SK-N-MC (cell line): ENCODE measurements around the gene SLC4A3.
"Not testable (repeated sequence)": the region's sequence is repeated elsewhere in the genome, so short reads cannot be mapped to it uniquely, and the experiment has no call there.

Source experiments
- DNase-seq: peaks from one replicate; pipeline ENCODE4 v3.0.0-alpha.2; 2011; ENCODE audit warnings: low read depth, low spot score
- H3K27ac ChIP-seq: fragments of 200-600 bp; sonication (generic); 2 replicates; pipeline ENCODE4 v1.5.1; 2016; ENCODE audit warnings: mixed run types
- H3K36me3 ChIP-seq: fragments of 200-600 bp; sonication (generic); 2 replicates; pipeline ENCODE4 v1.6.1; 2017; ENCODE audit warnings: antibody characterized with exemption, low read length, mixed read lengths; ENCODE audit not compliant: insufficient read depth
- H3K4me3 ChIP-seq: fragments of 200-600 bp; sonication (generic); 2 replicates; pipeline ENCODE4 v1.5.1; 2016
- H3K9ac ChIP-seq: fragments of 200-600 bp; sonication (generic); 2 replicates; pipeline ENCODE4 v1.8.0; 2017; ENCODE audit warnings: mixed run types, mixed read lengths; ENCODE audit not compliant: insufficient read length
- H3K9me3 ChIP-seq: fragments of 200-600 bp; sonication (generic); 2 replicates; pipeline ENCODE4 v1.6.1; 2017; ENCODE audit warnings: low read depth, mild to moderate bottlenecking, antibody characterized with exemption, low read length, moderate library complexity, mixed read lengths
- EZH2 ChIP-seq: fragments of 200-600 bp; sonication (generic); IDR thresholded peaks from one replicate; pipeline ENCODE4 v1.6.1; 2017; ENCODE audit warnings: antibody characterized with exemption
- FOXP2 ChIP-seq: optimal IDR thresholded peaks from 2 replicates; pipeline ENCODE3; 2011; ENCODE audit warnings: mild to moderate bottlenecking, moderate library complexity; ENCODE audit not compliant: insufficient read depth; ENCODE audit errors: extremely low read length, control extremely low read depth
- POLR2AphosphoS5 ChIP-seq: IDR thresholded peaks from 2 replicates; pipeline ENCODE4 v1.6.1; 2012; ENCODE audit warnings: mild to moderate bottlenecking, low read depth, low read length, borderline replicate concordance

The SLC4A3 gene

GRCh38 chr2:219644801-219645480 is 17.5 kb downstream of the SLC4A3 start:
- no peaks in the 10 kb centered on the region for H3K9me3 ChIP-seq
- no peak for DNase-seq
- H3K36me3 ChIP-seq: no peaks in the 10 kb centered on the region
- TF ChIP-seq FOXP2: no peak
- TF ChIP-seq EZH2: no peak
- TF ChIP-seq POLR2AphosphoS5: no peak
- H3K9ac ChIP-seq: no peak overlapping the region
- no peak overlapping the region for H3K4me3 ChIP-seq
- H3K27ac ChIP-seq: no peak overlapping the region

GRCh38 chr2:219645631-219646527 is 18.4 kb downstream of the SLC4A3 start:
- TF ChIP-seq FOXP2 (no peak), POLR2AphosphoS5 (no peak), EZH2 (no peak)
- Histone ChIP-seq H3K4me3 (no peak overlapping the region), H3K9ac (no peak overlapping the region), H3K36me3 (no peaks in the 10 kb centered on the region), H3K9me3 (no peaks in the 10 kb centered on the region), H3K27ac (peak overlapping the region; percentile 22; the same call in 1 of the 2 replicates)
- no peak for DNase-seq

GRCh38 chr2:219648176-219648575 is 20.7 kb downstream of the SLC4A3 start:
- Histone ChIP-seq H3K27ac (no peak overlapping the region), H3K4me3 (no peak overlapping the region), H3K36me3 (no peaks in the 10 kb centered on the region), H3K9ac (no peak overlapping the region), H3K9me3 (no peaks in the 10 kb centered on the region)
- no peak for DNase-seq
- TF ChIP-seq EZH2 (no peak), FOXP2 (no peak), POLR2AphosphoS5 (no peak)

GRCh38 chr2:219648963-219649362 is 21.5 kb downstream of the SLC4A3 start:
- DNase-seq: no peak
- no peak for TF ChIP-seq POLR2AphosphoS5
- no peak for TF ChIP-seq EZH2
- no peak for TF ChIP-seq FOXP2
- Histone ChIP-seq H3K27ac (no peak overlapping the region), H3K9me3 (no peaks in the 10 kb centered on the region), H3K9ac (no peak overlapping the region), H3K4me3 (no peak overlapping the region), H3K36me3 (no peaks in the 10 kb centered on the region)

GRCh38 chr2:219650426-219651248 is 23.2 kb downstream of the SLC4A3 start:
- H3K4me3 ChIP-seq: no peak overlapping the region
- H3K9me3 ChIP-seq: no peaks in the 10 kb centered on the region
- no peaks in the 10 kb centered on the region for H3K36me3 ChIP-seq
- no peak for DNase-seq
- H3K9ac ChIP-seq: no peak overlapping the region
- H3K27ac ChIP-seq: no peak overlapping the region
- TF ChIP-seq EZH2 (no peak), POLR2AphosphoS5 (no peak), FOXP2 (no peak)

- H3K4me3 ChIP-seq, H3K9me3 ChIP-seq, H3K9ac ChIP-seq, H3K27ac ChIP-seq, H3K36me3 ChIP-seq, DNase-seq: not testable (repeated sequence)
These were observed 24.2 kb downstream of the SLC4A3 start for GRCh38 chr2:219651656-219652055.

- no peak overlapping the region for H3K4me3 ChIP-seq
- no peak for TF ChIP-seq EZH2
- no peak for TF ChIP-seq FOXP2
- no peak for TF ChIP-seq POLR2AphosphoS5
- H3K9me3 ChIP-seq: no peaks in the 10 kb centered on the region; the same call in 1 of the 2 replicates
- no peak overlapping the region for H3K27ac ChIP-seq
- H3K9ac ChIP-seq: no peak overlapping the region
- no peaks in the 10 kb centered on the region for H3K36me3 ChIP-seq
- DNase-seq: no peak
These were observed 29.1 kb downstream of the SLC4A3 start for GRCh38 chr2:219656526-219656925.
